A673 (cell line): ENCODE results near the gene RFTN1.

ENCODE experiments used
- EZH2 ChIP-seq: fragments of 200-600 bp; sonication (generic); IDR thresholded peaks from 2 replicates; pipeline ENCODE4 v1.6.1; 2017; ENCODE audit warnings: borderline replicate concordance, low read depth, mild to moderate bottlenecking, mixed read lengths, antibody characterized with exemption, low read length; ENCODE audit not compliant: poor library complexity, severe bottlenecking
- TF ChIP-seq, protein P1 (sequence below): fragments of 300-800, 200-600 bp; sonication (generic); conservative IDR thresholded peaks from 2 replicates; pipeline ENCODE4 v1.5.1; 2017; ENCODE audit warnings: low read depth, mild to moderate bottlenecking, antibody characterized with exemption, low read length, moderate library complexity, mixed read lengths

DNA sequence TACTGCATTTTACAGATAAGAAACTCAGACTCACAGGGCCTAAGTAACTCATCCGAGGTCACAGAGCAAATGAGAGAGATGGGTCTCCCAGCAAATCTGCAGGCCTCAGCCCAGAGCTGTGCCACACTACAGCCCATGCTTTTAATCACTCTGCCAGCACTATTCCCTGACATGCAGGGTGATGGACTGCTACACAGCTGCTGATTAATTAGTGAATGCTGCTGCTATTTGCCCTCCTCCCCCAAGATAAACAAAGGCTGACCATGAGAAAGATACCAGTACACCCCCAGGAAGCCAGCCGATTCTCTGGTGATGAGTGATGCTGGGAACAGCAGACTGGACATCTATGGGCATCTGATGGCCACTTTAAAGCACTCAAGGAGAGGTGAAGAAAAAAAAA lies 39.3 kb downstream of the RFTN1 start:
- TF ChIP-seq, protein P1, sequence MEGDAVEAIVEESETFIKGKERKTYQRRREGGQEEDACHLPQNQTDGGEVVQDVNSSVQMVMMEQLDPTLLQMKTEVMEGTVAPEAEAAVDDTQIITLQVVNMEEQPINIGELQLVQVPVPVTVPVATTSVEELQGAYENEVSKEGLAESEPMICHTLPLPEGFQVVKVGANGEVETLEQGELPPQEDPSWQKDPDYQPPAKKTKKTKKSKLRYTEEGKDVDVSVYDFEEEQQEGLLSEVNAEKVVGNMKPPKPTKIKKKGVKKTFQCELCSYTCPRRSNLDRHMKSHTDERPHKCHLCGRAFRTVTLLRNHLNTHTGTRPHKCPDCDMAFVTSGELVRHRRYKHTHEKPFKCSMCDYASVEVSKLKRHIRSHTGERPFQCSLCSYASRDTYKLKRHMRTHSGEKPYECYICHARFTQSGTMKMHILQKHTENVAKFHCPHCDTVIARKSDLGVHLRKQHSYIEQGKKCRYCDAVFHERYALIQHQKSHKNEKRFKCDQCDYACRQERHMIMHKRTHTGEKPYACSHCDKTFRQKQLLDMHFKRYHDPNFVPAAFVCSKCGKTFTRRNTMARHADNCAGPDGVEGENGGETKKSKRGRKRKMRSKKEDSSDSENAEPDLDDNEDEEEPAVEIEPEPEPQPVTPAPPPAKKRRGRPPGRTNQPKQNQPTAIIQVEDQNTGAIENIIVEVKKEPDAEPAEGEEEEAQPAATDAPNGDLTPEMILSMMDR: no peak
- no peak for TF ChIP-seq EZH2
